Measurements from ENCODE around the gene GRAP2. TPM values are rescaled to one million over a fixed set of nuclear protein-coding genes. Genes with fewer than 3 reads are reported as not detected.

Gene GRAP2
- total and polyA plus RNA-seq, 2 donors (not counting 3 experiments of a cell fraction or from before 2014, with no cell fraction given), result 0.04 TPM; not detected in 1

DNA sequence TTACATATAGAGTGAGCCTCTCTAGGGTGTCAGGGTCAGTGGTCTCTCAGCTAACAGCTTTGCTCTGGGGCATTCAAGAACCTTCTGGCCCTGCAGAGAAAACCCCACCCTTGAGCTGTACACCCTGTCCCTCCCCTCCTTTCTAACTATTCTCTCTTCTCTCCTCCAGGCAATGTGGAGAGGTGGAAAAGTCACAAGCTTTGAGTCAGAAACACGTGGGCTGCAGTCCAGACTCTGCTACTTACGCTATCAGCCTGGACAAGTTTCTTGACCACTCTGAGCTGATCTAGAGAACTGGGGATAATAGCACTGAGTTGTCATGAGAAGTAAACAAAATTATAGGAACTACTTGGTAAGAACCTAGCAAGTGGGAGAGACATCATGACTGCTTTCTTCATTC is 83.1 kb downstream of the GRAP2 start:
- H3K27me3 ChIP-seq (ENCODE audit: control insufficient read depth in 2 of 2, insufficient read depth in 2 of 2, low read length in 2 of 2), result peaks cover 0 to 4% of the 10 kb centered on the region in 2 experiments
- H3K4me1 ChIP-seq (ENCODE audit: control insufficient read depth, extremely low read depth, insufficient read depth, low read length), result no peaks in the 10 kb centered on the region
- no peaks in the 10 kb centered on the region for H3K79me2 ChIP-seq (ENCODE audit: control insufficient read depth, insufficient read depth, low read length)
- no peak overlapping the region for H3K9ac ChIP-seq (replicated peaks; ENCODE audit: extremely low read depth, insufficient read depth, low read length)
- no peak overlapping the region for H3K4me2 ChIP-seq (ENCODE audit: insufficient read depth, low read length)
- BruUV-seq (replicated peaks), result no TSS peak
- no peak overlapping the region for H3K27ac ChIP-seq (ENCODE audit: insufficient read depth, low read depth, low read length)
- TF ChIP-seq POLR2AphosphoS5 (IDR thresholded peaks at IDR 0.05; ENCODE audit: insufficient read depth, low read depth, low read length) (no peak), GATA2 (IDR thresholded peaks at IDR 0.05; ENCODE audit: insufficient read depth, insufficient read length, low read depth, low read length) (no peak), POLR2A (IDR thresholded peaks at IDR 0.05; ENCODE audit: low read depth, low read length) (no peak), MYC (IDR thresholded peaks at IDR 0.05; ENCODE audit: low read depth, low read length) (no peak), EZH2 (IDR thresholded peaks at IDR 0.05; ENCODE audit: borderline replicate concordance, low read depth, low read length, severe bottlenecking) (no peak), FOS (IDR thresholded peaks at IDR 0.05; ENCODE audit: borderline replicate concordance, insufficient read depth, low read length) (no peak), JUN (IDR thresholded peaks at IDR 0.05; ENCODE audit: borderline replicate concordance, insufficient read depth, insufficient read length, low read depth) (no peak)
- TF ChIP-seq, protein P1, sequence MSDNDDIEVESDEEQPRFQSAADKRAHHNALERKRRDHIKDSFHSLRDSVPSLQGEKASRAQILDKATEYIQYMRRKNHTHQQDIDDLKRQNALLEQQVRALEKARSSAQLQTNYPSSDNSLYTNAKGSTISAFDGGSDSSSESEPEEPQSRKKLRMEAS (IDR thresholded peaks at IDR 0.05; ENCODE audit: insufficient read depth, insufficient read length), result no peak
- TF ChIP-seq, protein P2, sequence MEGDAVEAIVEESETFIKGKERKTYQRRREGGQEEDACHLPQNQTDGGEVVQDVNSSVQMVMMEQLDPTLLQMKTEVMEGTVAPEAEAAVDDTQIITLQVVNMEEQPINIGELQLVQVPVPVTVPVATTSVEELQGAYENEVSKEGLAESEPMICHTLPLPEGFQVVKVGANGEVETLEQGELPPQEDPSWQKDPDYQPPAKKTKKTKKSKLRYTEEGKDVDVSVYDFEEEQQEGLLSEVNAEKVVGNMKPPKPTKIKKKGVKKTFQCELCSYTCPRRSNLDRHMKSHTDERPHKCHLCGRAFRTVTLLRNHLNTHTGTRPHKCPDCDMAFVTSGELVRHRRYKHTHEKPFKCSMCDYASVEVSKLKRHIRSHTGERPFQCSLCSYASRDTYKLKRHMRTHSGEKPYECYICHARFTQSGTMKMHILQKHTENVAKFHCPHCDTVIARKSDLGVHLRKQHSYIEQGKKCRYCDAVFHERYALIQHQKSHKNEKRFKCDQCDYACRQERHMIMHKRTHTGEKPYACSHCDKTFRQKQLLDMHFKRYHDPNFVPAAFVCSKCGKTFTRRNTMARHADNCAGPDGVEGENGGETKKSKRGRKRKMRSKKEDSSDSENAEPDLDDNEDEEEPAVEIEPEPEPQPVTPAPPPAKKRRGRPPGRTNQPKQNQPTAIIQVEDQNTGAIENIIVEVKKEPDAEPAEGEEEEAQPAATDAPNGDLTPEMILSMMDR (IDR thresholded peaks at IDR 0.05; ENCODE audit: extremely low read depth in 1 of 2, insufficient read depth in 1 of 2, low read depth in 1 of 2, low read length in 2 of 2), result no peak
- DNase-seq (ENCODE audit: low read depth, low spot score), result no peak
- ChIA-PET CTCF (interaction anchor here (1.6 kb wide), 1 partner anchor 13 kb away, joined by 3 read pairs; no protein-coding TSS in a partner anchor), POLR2A (no interaction called here)
- dilution Hi-C loops (cut with MboI; ENCODE audit: extremely low pct_ligation_motif_present, low sequenced_read_pairs), result no loop called here
- H3K9me3 ChIP-seq (replicated peaks; ENCODE audit: control insufficient read depth, insufficient read depth, low read length), result no peaks in the 10 kb centered on the region
- no peaks in the 10 kb centered on the region for H3K9me1 ChIP-seq (replicated peaks; ENCODE audit: control insufficient read depth, extremely low read depth, insufficient read depth, low read length)
- no peaks in the 10 kb centered on the region for H3K36me3 ChIP-seq (ENCODE audit: control insufficient read depth in 2 of 2, extremely low read depth in 1 of 2, insufficient read depth in 2 of 2, low read length in 2 of 2)
- no peak overlapping the region for H2AFZ ChIP-seq (ENCODE audit: low read depth, low read length)
- intact Hi-C loops (cut with micrococcal nuclease), result no loop called here
- no peak for FAIRE-seq
- no peaks in the 10 kb centered on the region for H4K20me1 ChIP-seq (replicated peaks; ENCODE audit: control insufficient read depth, extremely low read depth, insufficient read depth, low read length)
- no peak overlapping the region for H3K4me3 ChIP-seq (replicated peaks in 1 of 3; ENCODE audit: insufficient read depth in 1 of 3, low read depth in 1 of 3, low read length in 3 of 3)

All from endothelial cell of umbilical vein (primary cell).